ENCODE measurements around the gene TMEM269.

DNA sequence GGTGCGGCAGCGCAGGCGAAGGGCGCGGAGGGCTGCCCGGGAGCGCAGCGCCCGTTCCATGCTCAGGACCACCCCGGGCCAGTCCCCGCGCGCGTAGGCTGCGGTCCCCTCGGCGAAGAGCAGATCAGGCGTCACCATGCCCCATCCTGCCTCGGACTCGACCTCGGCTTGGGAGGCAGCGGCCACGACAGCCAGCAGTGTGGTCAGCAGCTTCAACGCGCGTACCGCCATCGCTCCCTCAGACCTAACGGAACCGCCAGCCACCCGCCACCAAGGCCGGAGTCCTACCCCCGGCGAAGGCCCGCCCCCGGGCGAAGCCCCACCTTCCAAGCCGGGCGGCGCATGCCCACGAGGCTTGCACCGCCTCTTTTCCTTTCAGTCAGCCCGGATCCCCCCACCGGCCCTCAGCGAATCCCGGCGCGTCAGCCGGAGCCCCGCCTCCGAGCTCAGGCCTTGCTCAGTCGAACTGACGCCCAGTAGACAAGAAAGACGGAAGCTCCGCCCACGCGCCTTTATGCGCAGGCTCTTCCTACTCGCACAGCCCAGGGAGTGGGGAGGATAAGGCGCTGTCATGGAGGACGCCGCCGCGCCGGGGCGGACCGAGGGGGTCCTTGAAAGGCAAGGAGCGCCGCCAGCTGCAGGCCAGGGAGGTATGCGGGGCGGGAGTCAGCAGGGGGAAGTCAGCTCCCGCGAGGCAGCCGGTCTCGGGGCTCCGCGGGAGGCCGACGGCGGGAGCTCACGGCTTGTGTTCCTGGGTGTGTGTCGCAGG, 17.9 kb upstream of the TMEM269 start, which contains the start of the genes C1orf50 and P3H1:
- no peak for TF ChIP-seq GATA3 (IDR thresholded peaks at IDR 0.05; ENCODE audit: low read depth, low read length)
- no peak for TF ChIP-seq GATA2 (IDR thresholded peaks at IDR 0.05; ENCODE audit: low read depth, low read length)

Data from SH-SY5Y (cell line).